Astrocyte (in vitro differentiated cells and primary cell): ENCODE measurements around the gene FRMD4A. TPM values are rescaled to one million over a fixed set of nuclear protein-coding genes. Genes with fewer than 3 reads are reported as not detected.

Experiments used
- DNase-seq: peaks from one replicate; pipeline ENCODE4 v3.0.0-alpha.2; 2010; ENCODE audit warnings: low read depth
- FAIRE-seq: peaks from 2 replicates; lab custom pipeline; 2011; peaks lifted over from hg19 to GRCh38; lab: Jason Lieb, UNC
- H2AFZ ChIP-seq: 2 replicates; pipeline ENCODE4 v1.6.0; 2012; ENCODE audit warnings: low read depth, low read length, inconsistent platforms
- H3K27ac ChIP-seq: 2 replicates; pipeline ENCODE4 v1.5.1; 2011; ENCODE audit warnings: low read depth, low read length, inconsistent platforms
- H3K27me3 ChIP-seq: 2 replicates; pipeline ENCODE4 v1.6.0; 2011; ENCODE audit warnings: low read length, inconsistent platforms; ENCODE audit not compliant: insufficient read depth
- H3K36me3 ChIP-seq: 2 replicates; pipeline ENCODE4 v1.5.1; 2011; ENCODE audit warnings: low read length, inconsistent platforms; ENCODE audit not compliant: insufficient read depth
- H3K4me1 ChIP-seq: 2 replicates; pipeline ENCODE4 v1.5.1; 2011; ENCODE audit warnings: low read length, inconsistent platforms; ENCODE audit not compliant: insufficient read depth
- H3K4me2 ChIP-seq: 2 replicates; pipeline ENCODE4 v1.6.0; 2012; ENCODE audit warnings: low read length, inconsistent platforms
- H3K4me3 ChIP-seq: 2 replicates; pipeline ENCODE4 v1.5.1; 2011; ENCODE audit warnings: low read depth, mild to moderate bottlenecking, low read length, inconsistent platforms; ENCODE audit not compliant: insufficient read depth
- H3K79me2 ChIP-seq: 2 replicates; pipeline ENCODE4 v1.6.0; 2012; ENCODE audit warnings: mild to moderate bottlenecking, low read length, inconsistent platforms; ENCODE audit not compliant: insufficient read depth
- H3K9ac ChIP-seq: 2 replicates; pipeline ENCODE4 v1.6.0; 2012; ENCODE audit warnings: mild to moderate bottlenecking, low read length, inconsistent platforms
- H3K9me3 ChIP-seq: 2 replicates; pipeline ENCODE4 v1.5.1; 2012; ENCODE audit warnings: low read depth, mild to moderate bottlenecking, low read length, inconsistent platforms; ENCODE audit not compliant: insufficient read depth
- H4K20me1 ChIP-seq: 2 replicates; pipeline ENCODE4 v1.6.0; 2012; ENCODE audit warnings: low read length, inconsistent platforms; ENCODE audit not compliant: insufficient read depth
- H3K27ac Mint-ChIP-seq: one replicate; pipeline ENCODE4 v1.8.0; 2021; ENCODE audit warnings: mild to moderate bottlenecking, mixed read lengths; ENCODE audit not compliant: unreplicated experiment
- H3K27me3 Mint-ChIP-seq: one replicate; pipeline ENCODE4 v1.8.0; 2021; ENCODE audit warnings: low read depth, mixed read lengths; ENCODE audit not compliant: unreplicated experiment
- H3K36me3 Mint-ChIP-seq: one replicate; pipeline ENCODE4 v1.8.0; 2021; ENCODE audit warnings: low read depth, mixed read lengths; ENCODE audit not compliant: unreplicated experiment
- H3K4me1 Mint-ChIP-seq: one replicate; pipeline ENCODE4 v1.8.0; 2021; ENCODE audit warnings: low read depth, mixed read lengths; ENCODE audit not compliant: unreplicated experiment
- H3K4me3 Mint-ChIP-seq: one replicate; pipeline ENCODE4 v1.8.0; 2021; ENCODE audit warnings: mild to moderate bottlenecking, moderate library complexity, mixed read lengths; ENCODE audit not compliant: unreplicated experiment
- H3K9me3 Mint-ChIP-seq: one replicate; pipeline ENCODE4 v1.8.0; 2021; ENCODE audit warnings: mild to moderate bottlenecking, mixed read lengths; ENCODE audit not compliant: unreplicated experiment
- EZH2 ChIP-seq: IDR thresholded peaks from 2 replicates; pipeline ENCODE4 v1.6.1; 2012; ENCODE audit warnings: mild to moderate bottlenecking, low read length, inconsistent platforms; ENCODE audit not compliant: insufficient read depth
- total RNA-seq: library from RNA; stranded (reverse); gene quantifications from 2 replicates; pipeline ENCODE4 v1.2.1, GENCODE V29; 2021
- TF ChIP-seq, protein P1 (sequence below): IDR thresholded peaks from 2 replicates; pipeline ENCODE4 v1.5.1; 2011; ENCODE audit warnings: low read depth, mild to moderate bottlenecking, inconsistent platforms, low read length, moderate library complexity; ENCODE audit not compliant: insufficient read depth

The FRMD4A gene
- total RNA-seq, 1 donor from 2014 or later: 82.5 TPM

DNA sequence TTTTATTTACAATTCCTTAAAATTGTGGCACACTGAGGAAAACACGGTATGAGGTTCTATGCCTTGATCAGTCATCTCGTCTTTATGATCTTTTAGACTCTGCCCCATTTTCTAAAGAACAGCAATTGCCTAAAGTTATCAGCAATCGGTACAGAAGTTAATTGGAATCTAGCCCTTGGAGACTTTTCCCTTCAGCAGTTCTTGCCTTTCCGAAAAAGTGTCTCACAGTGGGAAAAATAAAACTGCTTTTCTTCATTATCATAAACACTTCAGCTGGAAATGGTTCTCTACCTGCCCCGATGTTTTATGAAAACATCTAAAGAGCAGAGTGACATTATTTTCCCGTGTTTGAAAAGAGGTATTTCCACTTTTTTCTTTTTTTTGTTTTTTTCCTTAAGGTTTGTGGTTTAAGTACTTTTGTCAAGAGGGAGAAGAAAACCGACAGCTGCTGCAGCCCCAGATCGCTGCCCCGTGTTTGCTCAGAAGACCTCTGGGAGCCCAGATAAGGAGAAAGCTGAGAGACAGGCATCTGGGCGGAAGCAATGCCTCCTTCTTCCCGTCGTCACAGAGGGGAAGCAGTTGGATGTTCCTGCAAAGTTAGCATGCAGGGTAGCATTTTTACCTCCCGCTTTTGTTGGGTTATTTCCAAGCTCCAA is 149.7 kb downstream of the FRMD4A start:
- Histone ChIP-seq H3K4me3 (no peak overlapping the region), H3K79me2 (no peaks in the 10 kb centered on the region), H4K20me1 (no peaks in the 10 kb centered on the region), H3K4me2 (no peak overlapping the region), H3K9ac (no peak overlapping the region), H3K36me3 (no peaks in the 10 kb centered on the region), H2AFZ (no peak overlapping the region), H3K9me3 (no peaks in the 10 kb centered on the region), H3K27ac (no peak overlapping the region), H3K4me1 (peaks cover 4% of the 10 kb centered on the region), H3K27me3 (peaks cover 17% of the 10 kb centered on the region)
- Mint-ChIP-seq H3K36me3 (no peaks in the 10 kb centered on the region), H3K4me3 (no peak overlapping the region), H3K27ac (no peak overlapping the region), H3K9me3 (peaks cover 3% of the 10 kb centered on the region), H3K4me1 (peaks cover 4% of the 10 kb centered on the region), H3K27me3 (peaks cover 3% of the 10 kb centered on the region)
- DNase-seq: no peak
- TF ChIP-seq, protein P1, sequence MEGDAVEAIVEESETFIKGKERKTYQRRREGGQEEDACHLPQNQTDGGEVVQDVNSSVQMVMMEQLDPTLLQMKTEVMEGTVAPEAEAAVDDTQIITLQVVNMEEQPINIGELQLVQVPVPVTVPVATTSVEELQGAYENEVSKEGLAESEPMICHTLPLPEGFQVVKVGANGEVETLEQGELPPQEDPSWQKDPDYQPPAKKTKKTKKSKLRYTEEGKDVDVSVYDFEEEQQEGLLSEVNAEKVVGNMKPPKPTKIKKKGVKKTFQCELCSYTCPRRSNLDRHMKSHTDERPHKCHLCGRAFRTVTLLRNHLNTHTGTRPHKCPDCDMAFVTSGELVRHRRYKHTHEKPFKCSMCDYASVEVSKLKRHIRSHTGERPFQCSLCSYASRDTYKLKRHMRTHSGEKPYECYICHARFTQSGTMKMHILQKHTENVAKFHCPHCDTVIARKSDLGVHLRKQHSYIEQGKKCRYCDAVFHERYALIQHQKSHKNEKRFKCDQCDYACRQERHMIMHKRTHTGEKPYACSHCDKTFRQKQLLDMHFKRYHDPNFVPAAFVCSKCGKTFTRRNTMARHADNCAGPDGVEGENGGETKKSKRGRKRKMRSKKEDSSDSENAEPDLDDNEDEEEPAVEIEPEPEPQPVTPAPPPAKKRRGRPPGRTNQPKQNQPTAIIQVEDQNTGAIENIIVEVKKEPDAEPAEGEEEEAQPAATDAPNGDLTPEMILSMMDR: no peak
- no peak for TF ChIP-seq EZH2
- no peak for FAIRE-seq

DNA sequence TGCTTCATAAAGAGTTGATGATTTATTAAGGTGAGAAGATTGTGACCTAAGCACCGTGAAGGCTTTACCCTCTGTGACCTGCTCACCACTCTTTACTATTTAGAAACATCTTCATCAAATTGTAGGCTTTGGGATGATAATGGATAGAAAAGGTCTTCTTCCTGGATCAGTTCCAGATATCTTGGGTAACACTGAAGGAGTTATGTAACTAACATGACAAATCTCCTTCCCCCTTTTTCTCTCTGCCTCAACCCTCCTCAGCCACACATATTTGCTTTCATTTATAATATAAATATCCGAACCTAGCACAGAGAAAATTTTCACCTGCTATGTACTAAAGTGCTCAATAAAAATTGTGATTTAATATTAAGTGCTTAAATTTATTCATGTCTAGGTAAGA is 151.5 kb downstream of the FRMD4A start:
- Histone ChIP-seq H3K9me3 (no peaks in the 10 kb centered on the region), H4K20me1 (no peaks in the 10 kb centered on the region), H3K27me3 (peaks cover 26% of the 10 kb centered on the region), H3K4me2 (no peak overlapping the region), H3K4me3 (no peak overlapping the region), H3K4me1 (no peaks in the 10 kb centered on the region), H2AFZ (no peak overlapping the region), H3K36me3 (no peaks in the 10 kb centered on the region), H3K79me2 (no peaks in the 10 kb centered on the region), H3K9ac (no peak overlapping the region), H3K27ac (no peak overlapping the region)
- DNase-seq (no peak), FAIRE-seq (no peak)
- peaks cover 3% of the 10 kb centered on the region for H3K9me3 Mint-ChIP-seq
- H3K36me3 Mint-ChIP-seq: no peaks in the 10 kb centered on the region
- no peak overlapping the region for H3K4me3 Mint-ChIP-seq
- no peak for TF ChIP-seq EZH2
- TF ChIP-seq, protein P1: no peak
- H3K27ac Mint-ChIP-seq: no peak overlapping the region
- peaks cover 12% of the 10 kb centered on the region for H3K27me3 Mint-ChIP-seq
- H3K4me1 Mint-ChIP-seq: no peaks in the 10 kb centered on the region
